HG03558 (cell line): ENCODE measurements around the gene IKZF3.
"Not testable (repeated sequence)": the region's sequence is repeated elsewhere in the genome, so short reads cannot be mapped to it uniquely, and the experiment has no call there.

Source experiments
- ATAC-seq: cut with Tn5 transposase; IDR thresholded peaks from one replicate; pipeline ENCODE4 v1.9.1; 2021; ENCODE audit warnings: moderate number of reproducible peaks; ENCODE audit not compliant: unreplicated experiment; ENCODE audit errors: extremely low read depth

Gene IKZF3

DNA sequence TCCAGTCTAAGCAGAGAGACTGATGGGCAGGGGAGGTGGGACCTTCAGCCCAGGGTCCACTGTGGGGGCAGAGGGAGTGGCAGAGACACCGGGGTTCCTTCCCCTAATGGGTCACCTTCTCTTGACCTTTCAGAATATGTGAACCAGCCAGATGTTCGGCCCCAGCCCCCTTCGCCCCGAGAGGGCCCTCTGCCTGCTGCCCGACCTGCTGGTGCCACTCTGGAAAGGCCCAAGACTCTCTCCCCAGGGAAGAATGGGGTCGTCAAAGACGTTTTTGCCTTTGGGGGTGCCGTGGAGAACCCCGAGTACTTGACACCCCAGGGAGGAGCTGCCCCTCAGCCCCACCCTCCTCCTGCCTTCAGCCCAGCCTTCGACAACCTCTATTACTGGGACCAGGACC lies 136.6 kb downstream of the IKZF3 start:
- no peak for ATAC-seq

DNA sequence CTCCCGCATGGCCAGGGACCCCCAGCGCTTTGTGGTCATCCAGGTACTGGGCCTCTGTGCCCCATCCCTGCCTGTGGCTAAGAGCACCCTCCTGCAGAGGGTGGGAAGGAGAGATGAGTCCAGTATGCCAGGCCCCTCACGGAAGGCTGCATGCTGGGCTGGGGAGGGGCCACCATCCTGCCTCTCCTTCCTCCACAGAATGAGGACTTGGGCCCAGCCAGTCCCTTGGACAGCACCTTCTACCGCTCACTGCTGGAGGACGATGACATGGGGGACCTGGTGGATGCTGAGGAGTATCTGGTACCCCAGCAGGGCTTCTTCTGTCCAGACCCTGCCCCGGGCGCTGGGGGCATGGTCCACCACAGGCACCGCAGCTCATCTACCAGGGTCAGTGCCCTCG lies 137.5 kb downstream of the IKZF3 start:
- ATAC-seq: no peak

DNA sequence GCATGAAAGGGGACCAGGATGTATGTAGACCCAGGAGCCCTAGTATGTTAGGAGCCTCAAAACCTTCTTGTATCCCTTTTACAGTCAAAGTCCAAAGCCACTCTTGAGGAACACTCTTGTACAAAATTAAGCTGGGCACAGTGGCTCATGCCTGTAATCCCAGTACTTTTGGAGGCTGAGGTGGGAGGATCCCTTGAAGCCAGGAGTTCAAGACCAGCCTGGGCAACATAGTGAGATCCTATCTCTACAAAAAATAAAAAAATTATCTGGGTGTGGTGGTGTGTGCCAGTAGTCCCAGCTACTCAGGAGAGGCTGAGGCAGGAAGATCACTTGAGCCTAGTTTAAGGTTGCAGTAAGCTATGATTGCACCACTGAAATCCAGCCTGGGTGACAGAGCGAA lies 138.2 kb downstream of the IKZF3 start:
- ATAC-seq: not testable (repeated sequence)

DNA sequence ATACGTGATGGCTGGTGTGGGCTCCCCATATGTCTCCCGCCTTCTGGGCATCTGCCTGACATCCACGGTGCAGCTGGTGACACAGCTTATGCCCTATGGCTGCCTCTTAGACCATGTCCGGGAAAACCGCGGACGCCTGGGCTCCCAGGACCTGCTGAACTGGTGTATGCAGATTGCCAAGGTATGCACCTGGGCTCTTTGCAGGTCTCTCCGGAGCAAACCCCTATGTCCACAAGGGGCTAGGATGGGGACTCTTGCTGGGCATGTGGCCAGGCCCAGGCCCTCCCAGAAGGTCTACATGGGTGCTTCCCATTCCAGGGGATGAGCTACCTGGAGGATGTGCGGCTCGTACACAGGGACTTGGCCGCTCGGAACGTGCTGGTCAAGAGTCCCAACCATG lies 139.4 kb downstream of the IKZF3 start:
- ATAC-seq: no peak

DNA sequence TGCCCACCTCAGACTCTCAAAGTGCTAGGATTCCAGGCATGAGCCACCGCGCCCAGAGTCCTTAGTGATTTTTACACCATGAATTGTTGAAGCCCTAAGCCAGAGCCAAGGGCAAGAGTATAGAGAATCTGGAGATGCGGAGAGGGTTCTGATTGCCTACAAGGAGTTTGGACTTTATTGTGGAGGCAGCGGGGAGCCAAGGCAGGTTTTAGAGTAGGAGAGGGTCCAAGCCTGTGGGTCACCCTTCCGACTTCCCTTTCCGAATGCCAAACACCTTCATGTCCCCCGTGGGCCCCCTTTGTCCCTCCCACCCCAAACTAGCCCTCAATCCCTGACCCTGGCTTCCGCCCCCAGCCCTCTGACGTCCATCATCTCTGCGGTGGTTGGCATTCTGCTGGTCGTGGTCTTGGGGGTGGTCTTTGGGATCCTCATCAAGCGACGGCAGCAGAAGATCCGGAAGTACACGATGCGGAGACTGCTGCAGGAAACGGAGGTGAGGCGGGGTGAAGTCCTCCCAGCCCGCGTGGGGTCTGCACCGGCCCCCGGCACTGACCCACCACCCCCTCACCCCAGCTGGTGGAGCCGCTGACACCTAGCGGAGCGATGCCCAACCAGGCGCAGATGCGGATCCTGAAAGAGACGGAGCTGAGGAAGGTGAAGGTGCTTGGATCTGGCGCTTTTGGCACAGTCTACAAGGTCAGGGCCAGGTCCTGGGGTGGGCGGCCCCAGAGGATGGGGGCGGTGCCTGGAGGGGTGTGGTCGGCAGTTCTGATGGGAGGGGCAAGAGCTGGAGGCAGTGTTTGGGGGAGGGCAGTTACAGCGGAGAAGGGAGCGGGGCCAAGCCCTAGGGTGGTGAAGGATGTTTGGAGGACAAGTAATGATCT lies 140.9 kb downstream of the IKZF3 start:
- ATAC-seq: no peak

DNA sequence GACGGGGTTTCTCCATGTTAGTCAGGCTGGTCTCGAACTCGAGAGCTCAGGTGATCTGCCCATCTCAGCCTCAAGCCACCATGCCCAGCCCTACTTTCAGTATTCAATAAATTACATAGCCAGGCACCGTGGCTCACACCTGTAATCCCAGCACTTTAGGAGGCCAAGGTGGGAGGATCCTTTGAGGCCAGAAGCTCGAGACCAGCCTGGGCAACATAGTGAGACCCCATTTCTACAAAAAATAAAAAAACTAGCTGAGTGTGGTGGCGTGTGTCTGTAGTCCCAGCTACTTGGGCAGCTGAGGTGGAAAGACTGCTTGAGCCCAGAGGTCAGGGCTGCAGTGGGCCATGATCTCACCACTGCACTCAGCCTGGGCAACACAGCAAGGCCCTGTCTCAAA lies 142.0 kb downstream of the IKZF3 start:
- ATAC-seq: no peak

DNA sequence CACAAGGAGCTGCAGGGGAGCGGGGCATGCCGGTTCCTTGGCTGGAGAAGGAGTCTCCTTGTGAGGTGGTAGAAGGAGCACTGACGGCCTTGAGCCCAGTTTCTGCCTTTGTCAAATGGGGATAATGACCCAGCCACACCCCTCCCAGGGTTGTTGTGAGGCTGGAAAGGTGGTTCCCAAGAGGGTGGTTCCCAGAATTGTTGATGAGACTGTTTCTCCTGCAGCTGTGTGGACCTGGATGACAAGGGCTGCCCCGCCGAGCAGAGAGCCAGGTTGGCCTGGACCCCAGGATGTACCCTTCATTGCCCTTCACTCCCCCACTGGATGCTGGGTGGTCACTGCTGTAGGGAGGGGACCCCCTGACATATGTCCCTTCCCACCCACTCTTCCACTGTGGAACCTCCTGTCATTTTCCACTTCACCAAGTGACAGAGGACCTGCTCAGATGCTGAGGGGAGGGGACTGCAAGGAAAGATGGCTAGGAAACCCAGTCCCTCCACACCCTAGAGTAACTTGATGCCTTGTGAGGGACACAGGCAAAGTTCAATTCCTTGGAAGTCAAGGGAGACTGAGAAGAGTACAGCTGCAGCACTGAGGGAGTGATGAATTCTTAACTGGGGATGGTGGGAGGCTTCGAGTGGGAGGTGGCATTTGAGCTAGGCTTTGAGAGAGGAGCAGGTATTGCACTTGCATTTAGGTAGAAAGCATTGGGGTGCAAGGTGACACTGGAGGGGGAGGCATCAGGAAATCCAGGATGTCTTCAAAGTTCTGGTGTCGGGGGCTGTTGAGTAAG lies 144.4 kb downstream of the IKZF3 start:
- no peak for ATAC-seq

DNA sequence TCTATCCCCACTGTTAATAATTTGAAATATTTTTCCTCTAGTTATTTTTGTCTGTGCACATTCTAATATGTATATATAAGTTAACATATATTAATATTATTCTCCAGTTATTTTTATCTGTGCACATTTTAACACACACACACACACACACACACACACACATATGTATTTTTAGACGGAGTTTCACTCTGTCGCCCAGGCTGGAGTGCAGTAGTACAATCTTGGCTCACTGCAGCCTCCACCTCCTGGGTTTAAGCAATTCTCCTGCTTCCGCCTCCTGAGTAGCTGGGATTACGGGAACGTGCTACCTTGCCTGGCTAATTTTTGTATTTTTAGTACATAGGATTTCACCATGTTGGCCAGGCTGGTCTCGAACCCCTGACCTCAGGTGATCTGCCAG lies 146.5 kb downstream of the IKZF3 start:
- ATAC-seq: no peak

DNA sequence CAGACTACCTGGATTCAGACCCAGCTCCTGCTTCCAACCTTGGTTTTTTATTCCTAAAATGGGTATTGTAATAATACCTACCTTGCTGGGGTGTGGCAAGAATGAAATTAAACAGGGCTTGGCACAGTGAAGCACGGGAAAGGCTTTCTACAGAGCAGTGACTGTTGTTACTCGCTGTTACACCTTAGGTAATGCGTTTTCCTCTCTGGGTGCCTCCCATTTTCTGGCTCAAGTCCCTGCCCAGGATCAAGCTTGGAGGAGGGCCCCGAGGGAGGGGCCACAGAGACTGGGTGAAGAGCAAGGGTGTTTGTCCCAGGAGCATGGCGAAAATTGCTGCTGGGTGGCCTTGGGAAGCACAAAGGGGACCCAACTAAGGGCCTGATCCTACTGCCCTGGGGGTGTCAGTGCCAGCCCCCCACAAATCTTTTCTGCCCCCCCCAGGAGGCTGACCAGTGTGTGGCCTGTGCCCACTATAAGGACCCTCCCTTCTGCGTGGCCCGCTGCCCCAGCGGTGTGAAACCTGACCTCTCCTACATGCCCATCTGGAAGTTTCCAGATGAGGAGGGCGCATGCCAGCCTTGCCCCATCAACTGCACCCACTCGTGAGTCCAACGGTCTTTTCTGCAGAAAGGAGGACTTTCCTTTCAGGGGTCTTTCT lies 147.1 kb downstream of the IKZF3 start:
- ATAC-seq: no peak

DNA sequence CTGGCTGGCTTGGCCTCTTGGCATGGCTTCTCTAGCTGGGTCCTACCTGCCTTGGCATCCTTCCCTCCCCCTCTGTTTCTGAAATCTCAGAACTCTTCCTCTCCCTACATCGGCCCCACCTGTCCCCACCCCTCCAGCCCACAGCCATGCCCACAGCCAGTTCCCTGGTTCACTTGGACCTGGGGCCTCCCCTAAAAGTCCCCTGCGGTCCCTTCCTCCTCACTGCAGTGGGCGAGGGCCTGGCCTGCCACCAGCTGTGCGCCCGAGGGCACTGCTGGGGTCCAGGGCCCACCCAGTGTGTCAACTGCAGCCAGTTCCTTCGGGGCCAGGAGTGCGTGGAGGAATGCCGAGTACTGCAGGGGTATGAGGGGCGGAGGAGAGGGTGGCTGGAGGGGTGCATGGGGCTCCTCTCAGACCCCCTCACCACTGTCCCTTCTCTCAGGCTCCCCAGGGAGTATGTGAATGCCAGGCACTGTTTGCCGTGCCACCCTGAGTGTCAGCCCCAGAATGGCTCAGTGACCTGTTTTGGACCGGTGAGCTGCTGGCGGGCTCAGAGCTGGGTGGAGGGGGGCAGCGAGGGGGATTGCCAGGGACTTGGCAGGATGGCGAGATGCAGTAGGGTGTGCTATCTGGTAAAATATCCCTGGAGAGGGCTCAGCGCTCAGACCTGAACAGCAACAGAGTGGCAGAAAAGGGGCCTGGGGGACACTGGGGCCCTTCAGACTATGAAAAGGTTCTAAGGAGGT lies 147.9 kb downstream of the IKZF3 start:
- no peak for ATAC-seq

DNA sequence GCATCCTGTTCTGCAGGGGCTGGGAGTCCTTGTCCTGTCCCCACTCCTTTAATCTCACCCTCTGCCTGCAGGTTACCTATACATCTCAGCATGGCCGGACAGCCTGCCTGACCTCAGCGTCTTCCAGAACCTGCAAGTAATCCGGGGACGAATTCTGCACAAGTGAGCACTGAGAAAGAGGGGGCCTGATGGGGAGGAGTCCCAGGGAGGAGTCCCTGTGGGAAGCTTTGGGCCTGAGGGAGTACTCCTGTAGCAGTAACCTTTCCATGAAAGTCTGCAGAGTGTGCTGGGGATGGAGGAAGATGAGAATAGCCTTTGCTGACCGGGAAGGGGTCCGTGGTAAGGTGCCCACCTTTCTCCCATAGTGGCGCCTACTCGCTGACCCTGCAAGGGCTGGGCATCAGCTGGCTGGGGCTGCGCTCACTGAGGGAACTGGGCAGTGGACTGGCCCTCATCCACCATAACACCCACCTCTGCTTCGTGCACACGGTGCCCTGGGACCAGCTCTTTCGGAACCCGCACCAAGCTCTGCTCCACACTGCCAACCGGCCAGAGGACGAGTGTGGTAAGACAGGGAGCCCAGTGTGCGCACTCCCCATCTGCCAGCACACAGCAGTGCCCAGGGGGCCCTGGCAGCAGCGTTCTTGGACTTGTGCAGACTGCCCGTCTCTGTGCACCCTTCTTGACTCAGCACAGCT lies 148.6 kb downstream of the IKZF3 start:
- no peak for ATAC-seq

DNA sequence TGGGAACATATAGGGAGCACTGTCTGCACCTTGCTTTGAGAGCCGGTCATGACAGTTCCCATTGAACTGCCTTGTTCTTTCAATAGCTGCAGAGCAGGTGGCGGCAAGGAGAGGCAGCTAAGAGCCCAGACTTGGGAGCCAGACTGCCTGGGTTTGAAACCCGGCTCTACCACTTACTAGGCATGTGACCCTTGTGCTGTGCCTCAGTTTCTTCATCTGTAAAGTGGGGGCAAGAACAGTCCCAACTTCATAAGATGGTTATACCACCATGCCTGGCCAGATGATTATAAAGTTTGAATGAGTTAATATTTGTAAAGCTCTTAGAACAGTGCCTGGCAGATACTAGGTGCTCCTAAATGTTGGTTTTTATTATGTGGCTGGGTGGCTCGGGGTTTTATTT lies 149.9 kb downstream of the IKZF3 start:
- ATAC-seq: no peak

DNA sequence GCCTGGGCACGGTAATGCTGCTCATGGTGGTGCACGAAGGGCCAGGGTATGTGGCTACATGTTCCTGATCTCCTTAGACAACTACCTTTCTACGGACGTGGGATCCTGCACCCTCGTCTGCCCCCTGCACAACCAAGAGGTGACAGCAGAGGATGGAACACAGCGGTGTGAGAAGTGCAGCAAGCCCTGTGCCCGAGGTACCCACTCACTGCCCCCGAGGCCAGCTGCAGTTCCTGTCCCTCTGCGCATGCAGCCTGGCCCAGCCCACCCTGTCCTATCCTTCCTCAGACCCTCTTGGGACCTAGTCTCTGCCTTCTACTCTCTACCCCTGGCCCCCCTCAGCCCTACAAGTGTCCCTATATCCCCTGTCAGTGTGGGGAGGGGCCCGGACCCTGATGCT lies 152.3 kb downstream of the IKZF3 start:
- no peak for ATAC-seq

DNA sequence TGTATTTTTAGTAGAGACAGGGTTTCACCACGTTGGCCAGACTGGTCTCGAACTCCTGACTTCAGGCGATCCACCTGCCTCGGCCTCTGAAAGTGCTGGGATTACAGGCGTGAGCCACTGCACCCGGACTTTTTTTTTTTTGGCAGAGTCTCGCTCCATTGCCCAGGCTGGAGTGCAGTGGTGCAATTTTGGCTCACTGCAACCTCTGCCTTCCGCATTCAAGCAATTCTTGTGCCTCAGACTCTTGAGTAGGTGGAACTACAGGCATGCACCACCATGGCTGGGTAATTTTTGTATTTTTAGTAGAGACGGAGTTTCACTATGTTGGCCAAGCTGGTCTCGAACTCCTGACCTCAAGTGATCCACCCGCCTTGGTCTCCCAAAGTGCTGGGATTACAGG lies 153.0 kb downstream of the IKZF3 start:
- ATAC-seq: not testable (repeated sequence)

DNA sequence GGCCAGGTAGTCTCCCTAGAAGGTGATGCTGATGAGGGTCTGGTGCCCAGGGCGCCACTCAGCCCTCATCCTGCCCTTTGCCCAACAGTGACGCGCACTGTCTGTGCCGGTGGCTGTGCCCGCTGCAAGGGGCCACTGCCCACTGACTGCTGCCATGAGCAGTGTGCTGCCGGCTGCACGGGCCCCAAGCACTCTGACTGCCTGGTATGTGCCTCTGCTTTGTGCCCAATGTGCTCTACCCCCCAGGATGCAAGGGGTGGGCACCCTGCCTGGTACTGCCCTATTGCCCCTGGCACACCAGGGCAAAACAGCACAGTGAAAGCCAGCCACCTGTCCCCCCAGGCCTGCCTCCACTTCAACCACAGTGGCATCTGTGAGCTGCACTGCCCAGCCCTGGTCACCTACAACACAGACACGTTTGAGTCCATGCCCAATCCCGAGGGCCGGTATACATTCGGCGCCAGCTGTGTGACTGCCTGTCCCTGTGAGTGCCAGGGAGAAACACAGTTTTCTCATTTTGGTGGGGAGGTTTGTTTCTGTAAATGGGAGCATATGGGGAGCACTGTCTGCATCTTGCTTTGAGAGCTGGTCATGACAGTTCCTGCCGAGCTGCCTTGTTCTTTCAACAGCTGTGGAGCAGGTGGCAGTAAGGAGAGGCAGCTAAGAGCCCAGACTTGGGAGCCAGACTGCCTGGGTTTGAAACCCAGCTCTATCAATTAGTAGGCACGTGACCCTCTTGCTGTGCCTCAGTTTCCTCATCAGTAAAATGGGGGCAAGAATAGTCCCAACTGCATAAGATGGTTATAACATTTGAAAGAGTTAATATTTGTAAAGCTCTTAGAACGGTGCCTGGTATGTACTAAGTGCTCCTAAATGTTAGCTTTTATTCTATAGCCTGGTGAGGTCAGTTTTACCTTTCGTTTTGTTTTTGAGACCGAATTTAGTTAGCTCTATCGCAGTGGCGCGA lies 153.8 kb downstream of the IKZF3 start:
- ATAC-seq: no peak

DNA sequence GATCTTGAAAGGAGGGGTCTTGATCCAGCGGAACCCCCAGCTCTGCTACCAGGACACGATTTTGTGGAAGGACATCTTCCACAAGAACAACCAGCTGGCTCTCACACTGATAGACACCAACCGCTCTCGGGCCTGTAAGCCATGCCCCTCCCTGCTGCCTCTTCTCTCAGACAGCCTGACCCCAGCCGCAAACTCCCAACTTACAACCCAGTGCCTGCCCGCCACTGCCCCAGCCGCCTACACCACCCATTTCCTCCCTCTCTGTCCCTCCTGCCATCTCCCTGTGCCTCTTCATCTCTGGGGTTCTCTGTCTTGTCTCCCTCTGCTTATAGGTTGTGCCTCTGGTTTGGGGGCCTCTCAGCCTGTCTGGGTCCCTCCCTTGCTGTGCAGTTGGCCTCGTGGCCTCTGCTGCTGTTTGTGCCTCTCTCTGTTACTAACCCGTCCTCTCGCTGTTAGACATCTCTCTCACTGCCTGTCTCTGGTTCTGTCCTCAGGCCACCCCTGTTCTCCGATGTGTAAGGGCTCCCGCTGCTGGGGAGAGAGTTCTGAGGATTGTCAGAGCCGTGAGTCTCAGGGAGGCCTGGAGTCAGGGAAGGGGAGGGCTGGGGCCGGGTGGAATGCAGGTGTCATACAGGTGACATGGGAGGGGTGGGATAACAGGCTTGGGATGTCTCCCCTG lies 154.7 kb downstream of the IKZF3 start:
- ATAC-seq: no peak
